Astrocyte of the spinal cord (primary cell): ENCODE measurements around the gene AHNAK.

Experiments used
- DNase-seq: peaks from one replicate; pipeline ENCODE4 v3.0.0; 2011; ENCODE audit warnings: low read depth, low spot score
- H3K4me3 ChIP-seq: 2 replicates; pipeline ENCODE4 v1.5.1; 2011; ENCODE audit warnings: low read depth, mild to moderate bottlenecking, low read length, moderate library complexity
- in situ Hi-C: cut with HindIII; loops from 2 replicates; pipeline ENCODE4 v1.10.0; 2017; ENCODE audit warnings: low sequenced_read_pairs
- TF ChIP-seq, protein P1 (sequence below): IDR thresholded peaks from 2 replicates; pipeline ENCODE4 v1.5.1; 2012; ENCODE audit warnings: low read depth, mild to moderate bottlenecking, low read length, inconsistent platforms

AHNAK gene

DNA sequence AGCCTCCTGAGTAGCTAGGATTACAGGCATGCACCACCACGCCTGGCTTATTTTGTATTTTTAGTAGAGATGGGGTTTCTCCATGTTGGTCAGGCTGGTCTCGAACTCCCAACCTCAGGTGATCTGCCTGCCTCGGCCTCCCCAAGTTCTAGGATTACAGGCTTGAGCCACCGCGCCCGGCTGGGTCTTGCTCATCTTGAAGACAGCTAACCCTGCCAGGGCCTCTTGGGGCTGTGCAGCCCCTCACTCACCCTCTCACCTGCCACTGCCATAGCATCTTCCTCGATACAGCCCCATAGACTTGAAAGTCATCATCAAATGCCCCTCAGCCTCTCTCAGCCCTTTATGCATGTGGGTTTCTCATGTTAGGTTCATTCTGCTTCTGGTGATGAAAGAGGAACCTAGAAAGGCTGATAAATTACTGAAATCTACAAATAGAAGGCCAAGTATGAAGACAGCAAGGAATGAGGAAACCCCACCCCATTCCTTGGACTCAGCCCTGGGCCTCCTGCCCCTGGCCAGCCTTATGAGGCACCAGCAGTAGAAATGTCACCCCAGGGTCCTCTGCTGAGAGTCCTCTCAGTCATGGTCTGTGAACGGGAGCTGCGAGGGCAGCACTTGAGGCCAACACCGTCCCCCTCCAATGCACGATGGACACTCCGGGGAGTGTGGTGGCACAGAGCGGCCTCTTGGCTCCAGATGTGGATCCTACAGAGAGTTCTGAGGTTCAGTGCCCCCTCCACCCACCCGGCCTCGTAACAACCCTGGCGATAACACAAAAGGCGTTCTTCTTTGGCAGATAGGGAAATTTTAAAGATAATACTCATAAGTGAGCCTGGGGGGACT, 103.0 kb downstream of the AHNAK start:
- H3K4me3 ChIP-seq: no peak overlapping the region
- no peak for DNase-seq
- TF ChIP-seq, protein P1, sequence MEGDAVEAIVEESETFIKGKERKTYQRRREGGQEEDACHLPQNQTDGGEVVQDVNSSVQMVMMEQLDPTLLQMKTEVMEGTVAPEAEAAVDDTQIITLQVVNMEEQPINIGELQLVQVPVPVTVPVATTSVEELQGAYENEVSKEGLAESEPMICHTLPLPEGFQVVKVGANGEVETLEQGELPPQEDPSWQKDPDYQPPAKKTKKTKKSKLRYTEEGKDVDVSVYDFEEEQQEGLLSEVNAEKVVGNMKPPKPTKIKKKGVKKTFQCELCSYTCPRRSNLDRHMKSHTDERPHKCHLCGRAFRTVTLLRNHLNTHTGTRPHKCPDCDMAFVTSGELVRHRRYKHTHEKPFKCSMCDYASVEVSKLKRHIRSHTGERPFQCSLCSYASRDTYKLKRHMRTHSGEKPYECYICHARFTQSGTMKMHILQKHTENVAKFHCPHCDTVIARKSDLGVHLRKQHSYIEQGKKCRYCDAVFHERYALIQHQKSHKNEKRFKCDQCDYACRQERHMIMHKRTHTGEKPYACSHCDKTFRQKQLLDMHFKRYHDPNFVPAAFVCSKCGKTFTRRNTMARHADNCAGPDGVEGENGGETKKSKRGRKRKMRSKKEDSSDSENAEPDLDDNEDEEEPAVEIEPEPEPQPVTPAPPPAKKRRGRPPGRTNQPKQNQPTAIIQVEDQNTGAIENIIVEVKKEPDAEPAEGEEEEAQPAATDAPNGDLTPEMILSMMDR: no peak
- in situ Hi-C loops: no loop called here

GRCh38 chr11:62439785-62440602, 106.6 kb downstream of the AHNAK start:
- no peak overlapping the region for H3K4me3 ChIP-seq
- DNase-seq: no peak
- in situ Hi-C loops: no loop called here
- TF ChIP-seq, protein P1: no peak

DNA sequence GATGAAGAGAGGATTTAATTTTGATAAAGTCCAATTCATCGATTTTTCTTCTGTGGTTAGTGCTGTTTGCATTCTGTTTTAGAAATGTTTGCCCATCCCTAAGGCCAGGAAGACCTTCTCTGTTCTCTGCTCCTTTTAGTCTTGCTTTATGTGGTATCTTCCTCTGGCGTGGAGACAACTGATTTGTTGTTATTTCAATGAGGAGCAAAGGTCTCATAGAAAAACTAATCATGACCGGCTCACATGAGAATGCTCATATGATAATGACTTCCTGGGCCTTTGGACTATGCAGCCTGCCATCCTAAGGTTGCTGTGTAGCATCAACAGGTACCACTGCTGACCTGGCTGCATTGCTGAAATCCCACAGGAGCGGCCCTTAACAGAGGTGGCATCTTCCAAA, 108.0 kb downstream of the AHNAK start:
- TF ChIP-seq, protein P1: no peak
- H3K4me3 ChIP-seq: no peak overlapping the region
- no peak for DNase-seq
- in situ Hi-C loops: no loop called here

- TF ChIP-seq, protein P1: no peak
- in situ Hi-C loops: no loop called here
- no peak for DNase-seq
- no peak overlapping the region for H3K4me3 ChIP-seq
Observed at GRCh38 chr11:62437616-62438015, 109.0 kb downstream of the AHNAK start.

DNA sequence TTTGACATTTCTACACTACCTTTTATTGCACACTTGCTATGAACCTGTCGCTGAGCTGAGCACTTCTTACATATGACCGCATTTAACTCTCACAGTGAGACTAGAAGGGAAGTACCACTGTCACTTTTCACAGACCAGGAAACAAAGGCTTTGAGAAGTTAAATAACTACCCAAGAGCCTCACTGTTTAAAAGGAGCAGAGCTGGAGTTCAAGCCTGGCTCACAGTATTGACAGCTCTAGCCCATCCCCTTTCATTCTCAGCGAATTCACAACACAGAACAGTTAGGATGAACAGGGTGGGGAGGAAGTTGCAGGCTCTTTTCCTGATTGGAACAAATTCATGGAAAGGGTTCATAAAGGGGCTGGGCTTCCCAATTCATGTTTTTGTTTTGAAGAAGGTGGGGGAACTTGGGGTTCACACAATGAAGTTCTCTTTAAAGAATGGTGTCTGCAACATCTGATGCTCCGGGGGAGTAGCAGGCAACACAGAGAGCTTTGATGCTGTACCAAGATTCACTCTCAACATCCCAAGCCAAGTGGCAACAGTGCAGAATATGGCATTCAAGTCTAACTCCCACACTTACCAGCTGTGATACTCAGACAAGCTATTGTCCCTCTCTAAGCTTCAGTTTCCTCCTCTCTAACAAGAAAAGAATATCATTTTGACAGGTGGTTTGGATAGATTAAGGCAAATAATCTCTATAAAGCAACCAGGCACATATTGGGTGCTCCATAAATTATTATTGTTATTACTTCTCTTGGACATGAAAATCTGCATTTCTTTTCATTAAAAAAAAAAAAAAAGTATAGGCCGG, 110.6 kb downstream of the AHNAK start:
- in situ Hi-C loops: no loop called here
- TF ChIP-seq, protein P1: no peak
- H3K4me3 ChIP-seq: no peak overlapping the region
- DNase-seq: no peak

- TF ChIP-seq, protein P1: no peak
- DNase-seq: no peak
Observed at GRCh38 chr11:62433904-62434276, 112.7 kb downstream of the AHNAK start.

More at GRCh38 chr11:62433904-62434276, 112.7 kb downstream of the AHNAK start:
- in situ Hi-C loops: no loop called here
- no peak overlapping the region for H3K4me3 ChIP-seq
